Left lobe of liver (tissue), 2 donors: ENCODE data around the gene PHETA2. TPM values are rescaled to one million over a fixed set of nuclear protein-coding genes. Genes with fewer than 3 reads are reported as not detected.

Experiments
- ATAC-seq: fragments of 200-7000 bp; cut with Tn5 transposase; one replicate; pipeline ENCODE4 v1.9.1; 2020; ENCODE audit warnings: mild to moderate bottlenecking, moderate library complexity
- DNase-seq: peaks from one replicate; pipeline ENCODE4 v3.0.0-alpha.2; 2020; ENCODE audit warnings: low spot score
- total RNA-seq: library from RNA; stranded (reverse); gene quantifications from one replicate; pipeline ENCODE4 v1.2.1, GENCODE V29; 2021
- donor health status: DM: no; HTN: no; CAD: no; lungs with moderate emphysema.
- donor health status: DM: no; HTN: yes; CAD: no.

The PHETA2 gene, protein sequence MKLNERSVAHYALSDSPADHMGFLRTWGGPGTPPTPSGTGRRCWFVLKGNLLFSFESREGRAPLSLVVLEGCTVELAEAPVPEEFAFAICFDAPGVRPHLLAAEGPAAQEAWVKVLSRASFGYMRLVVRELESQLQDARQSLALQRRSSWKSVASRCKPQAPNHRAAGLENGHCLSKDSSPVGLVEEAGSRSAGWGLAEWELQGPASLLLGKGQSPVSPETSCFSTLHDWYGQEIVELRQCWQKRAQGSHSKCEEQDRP
- 1.2 TPM for total RNA-seq

DNA sequence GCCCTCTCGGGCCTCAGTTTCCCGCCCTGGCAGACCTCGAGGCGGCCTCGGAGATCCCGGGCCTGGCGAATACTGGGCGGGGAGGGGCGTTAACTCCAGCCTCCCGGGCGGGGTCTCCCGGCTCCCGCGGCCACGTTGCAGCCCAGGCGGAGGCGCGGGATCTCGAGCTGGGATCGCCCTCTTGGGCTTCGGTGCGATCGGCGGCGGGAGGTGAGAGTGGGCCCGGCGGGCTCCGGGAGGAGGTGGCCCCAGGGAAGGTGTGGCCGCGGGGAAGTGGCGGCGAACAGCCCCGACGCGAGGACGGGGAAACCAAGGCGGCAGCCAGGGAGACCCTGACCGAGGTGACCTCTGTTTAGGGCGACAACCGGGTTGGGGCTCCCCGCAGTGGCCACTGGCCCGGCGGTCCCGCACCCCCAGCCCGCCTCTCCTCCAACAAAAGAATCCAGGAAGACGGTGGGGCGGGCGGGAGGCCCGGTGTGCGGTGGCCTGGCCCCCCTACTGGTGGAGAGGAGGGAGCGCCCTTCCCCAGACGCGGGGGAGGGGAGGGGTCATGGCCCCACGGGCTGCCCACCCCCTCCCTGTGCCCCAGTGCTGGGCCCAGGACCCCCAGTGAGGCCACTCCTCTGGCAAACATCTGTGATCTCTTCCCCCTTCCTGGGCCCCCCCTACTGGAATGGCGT lies at the start of gene PHETA2:
PHETA2 (plus strand) TSS at position 117 of the 680 bp plus-strand sequence. CDS start 3,046 bp downstream, outside the sequence.
- ATAC-seq, result no peak
- DNase-seq, result no peak

DNA sequence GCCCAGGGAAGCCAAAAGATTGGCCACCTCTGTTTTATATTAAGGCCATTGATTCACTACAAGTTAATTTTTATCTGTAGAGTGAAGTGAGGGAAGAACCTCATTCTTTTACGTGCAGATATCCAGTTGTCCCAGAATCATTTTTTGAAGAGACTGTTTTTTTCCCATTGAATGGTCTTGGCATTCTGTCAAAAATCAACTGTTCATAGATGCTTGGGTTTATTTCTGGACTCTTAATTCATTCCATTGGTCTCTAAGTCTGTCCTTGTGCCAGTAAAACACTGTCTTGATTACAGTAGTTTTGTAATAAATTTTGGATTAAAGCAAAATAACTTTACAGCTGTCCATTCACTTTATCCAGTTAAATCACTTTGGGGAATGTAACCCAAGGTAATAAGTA lies 48.6 kb upstream of the PHETA2 start:
- DNase-seq (no peak), ATAC-seq (no peak)

DNA sequence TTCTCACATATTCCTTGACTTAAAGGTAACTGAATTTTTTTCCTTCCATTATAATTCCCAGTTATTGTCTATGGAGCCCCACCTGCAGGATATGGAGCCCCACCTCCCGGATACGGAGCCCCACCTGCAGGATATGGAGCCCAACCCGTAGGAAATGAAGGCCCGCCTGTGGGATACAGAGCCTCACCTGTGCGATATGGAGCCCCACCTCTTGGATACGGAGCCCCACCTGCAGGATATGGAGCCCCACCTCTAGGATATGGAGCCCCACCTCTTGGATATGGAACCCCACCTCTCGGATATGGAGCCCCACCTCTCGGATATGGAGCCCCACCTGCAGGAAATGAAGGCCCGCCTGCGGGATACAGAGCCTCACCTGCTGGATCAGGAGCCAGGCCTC lies 47.3 kb upstream of the PHETA2 start:
- ATAC-seq (no peak), DNase-seq (no peak)

DNA sequence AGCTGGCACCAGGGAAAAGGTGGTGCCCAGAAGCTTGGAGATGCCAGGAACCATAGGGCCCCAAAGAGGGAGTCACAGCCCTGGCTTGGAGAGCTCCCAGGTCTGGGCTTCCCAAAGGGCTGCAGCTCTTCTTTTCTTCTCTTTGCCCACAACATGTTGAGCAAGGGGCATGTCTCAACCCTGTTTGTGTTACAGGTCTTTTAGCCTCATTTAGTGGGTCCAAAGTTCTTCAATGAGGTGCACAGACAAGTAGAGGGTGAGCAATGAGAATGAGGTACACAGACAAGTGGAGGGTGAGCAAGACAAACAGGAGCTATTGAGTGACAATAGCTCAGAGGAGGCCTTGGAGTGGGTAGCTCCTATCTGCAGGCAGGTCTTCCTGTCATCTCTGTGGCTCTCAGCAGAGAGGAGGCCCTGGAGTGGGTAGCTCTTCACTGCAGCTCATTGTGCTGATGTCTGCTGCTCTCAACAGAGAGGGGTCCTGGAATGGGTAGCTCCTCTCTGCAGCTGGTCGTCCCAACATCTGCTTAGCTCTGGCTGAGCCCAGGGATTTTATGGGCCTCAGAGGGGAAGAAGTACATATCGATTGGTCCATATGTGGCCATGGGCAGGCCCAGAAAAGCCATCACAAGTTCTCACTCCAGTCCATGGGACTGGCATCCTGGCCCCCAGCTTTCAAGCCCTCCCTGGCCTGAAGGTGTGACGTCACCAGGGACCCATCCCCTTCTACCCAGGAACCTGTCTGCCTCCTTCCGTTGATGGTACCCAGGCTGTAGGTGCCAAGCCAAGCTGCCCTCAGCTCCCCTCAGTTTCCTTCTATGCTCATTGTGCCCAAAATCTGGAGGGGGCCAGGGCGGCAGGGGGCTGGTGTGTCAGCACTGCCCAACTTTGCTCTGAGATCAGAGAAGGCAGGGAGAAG lies 40.5 kb upstream of the PHETA2 start:
- ATAC-seq (peak; percentile 62), DNase-seq (no peak)

DNA sequence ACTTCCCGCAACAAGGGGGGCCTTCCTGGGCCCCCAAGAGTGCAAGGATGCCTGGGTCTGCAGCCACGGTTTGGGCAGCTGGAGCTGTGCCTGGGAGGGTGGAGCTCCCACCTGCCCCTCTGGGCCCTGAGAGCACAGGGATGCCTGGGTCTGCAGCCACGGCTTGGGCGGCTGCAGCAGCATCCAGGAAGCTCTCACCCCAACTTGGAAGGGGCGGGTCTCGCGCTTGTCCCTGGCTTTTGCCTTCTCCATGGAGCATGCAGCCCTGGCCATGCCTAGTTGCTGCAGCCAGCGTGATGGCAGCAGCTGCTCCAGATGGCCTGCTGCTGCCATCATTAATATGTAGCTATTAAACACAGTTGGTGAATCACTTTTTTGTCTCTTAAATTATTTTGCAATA lies 38.8 kb upstream of the PHETA2 start:
- no peak for ATAC-seq
- DNase-seq, result no peak

DNA sequence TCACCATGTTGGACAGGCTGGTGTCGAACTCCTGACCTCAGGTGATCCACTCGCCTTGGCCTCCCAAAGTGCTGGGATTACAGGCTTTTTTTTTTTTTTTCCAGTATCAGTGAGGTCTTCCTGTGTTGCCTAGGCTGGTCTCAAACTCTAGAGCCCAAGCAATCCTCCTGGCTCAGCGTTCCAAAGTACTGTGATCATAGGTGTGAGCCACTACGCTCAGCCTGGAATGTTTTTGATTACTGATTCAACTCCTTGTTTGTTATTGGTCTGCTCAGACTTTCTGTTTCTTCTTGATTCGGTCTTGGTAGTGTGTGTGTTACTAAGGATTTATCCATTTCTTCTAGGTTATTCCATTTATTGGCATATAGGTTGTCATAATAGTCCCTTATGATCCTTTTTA lies 34.8 kb upstream of the PHETA2 start:
- no peak for DNase-seq

DNA sequence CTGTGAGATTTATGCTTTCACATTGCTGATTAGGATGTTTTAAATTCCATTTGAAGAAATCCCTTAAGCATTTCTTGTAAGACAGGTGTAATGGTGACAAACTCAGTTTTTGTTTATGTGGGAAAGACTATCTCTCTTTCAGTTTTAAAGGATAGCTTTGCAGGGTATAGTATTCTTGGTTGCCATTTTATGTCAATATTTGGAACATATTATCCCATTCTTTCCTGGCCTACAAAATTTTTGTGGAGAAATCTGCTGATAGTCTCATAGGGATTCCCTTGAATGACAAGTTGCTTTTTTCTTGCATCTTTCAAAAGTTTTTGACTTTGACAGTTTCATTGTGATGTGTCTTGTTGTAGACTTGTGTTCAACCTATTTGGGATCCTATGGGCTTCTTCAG lies 32.3 kb upstream of the PHETA2 start:
- DNase-seq (no peak), ATAC-seq (no peak)

More for the DNA sequence above, 34.8 kb upstream of the PHETA2 start:
- no peak for ATAC-seq

DNA sequence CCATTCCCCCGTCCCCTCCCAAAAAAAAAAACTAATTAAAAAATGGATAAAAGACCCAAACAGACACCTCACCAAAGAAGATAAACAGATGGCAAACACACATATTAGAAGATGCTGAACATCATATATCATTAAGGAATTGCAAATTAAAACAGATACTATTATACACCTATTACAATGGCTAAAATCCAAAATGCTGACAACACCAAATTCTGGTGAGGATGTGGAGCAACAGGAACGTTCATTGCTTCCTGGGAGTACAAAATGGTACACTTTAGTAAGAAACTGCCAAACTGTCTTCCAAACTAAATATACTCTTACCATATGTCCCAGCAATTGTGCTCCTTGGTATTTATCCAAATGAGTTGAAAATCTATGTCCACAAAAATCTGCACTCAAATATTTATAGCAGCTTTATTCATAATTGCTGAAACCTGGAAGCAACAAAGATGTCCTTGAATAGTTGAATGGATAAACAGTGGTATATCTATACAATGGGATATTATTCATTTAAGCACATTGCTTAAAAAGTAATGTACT lies 23.3 kb upstream of the PHETA2 start:
- ATAC-seq (no peak), DNase-seq (no peak)

DNA sequence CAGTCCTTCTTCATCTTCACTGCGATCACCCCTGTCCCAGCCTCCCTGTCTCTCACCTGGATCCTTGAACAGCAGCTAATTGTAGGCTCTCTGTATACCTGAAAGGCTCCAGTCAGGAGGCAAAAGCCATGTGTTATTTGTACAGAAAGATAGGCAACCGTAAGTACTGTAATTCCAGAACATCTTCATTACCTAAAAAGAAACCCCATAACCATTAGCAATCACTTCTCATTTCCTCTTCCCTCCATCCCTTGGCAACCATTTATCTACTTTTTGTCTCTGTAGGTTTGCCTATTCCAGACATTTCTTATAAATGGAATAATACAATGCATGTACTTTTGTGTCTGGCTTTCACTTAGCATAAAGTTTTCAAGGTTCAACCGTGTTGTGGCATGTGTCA lies 21.3 kb upstream of the PHETA2 start:
- DNase-seq, result no peak
- no peak for ATAC-seq

DNA sequence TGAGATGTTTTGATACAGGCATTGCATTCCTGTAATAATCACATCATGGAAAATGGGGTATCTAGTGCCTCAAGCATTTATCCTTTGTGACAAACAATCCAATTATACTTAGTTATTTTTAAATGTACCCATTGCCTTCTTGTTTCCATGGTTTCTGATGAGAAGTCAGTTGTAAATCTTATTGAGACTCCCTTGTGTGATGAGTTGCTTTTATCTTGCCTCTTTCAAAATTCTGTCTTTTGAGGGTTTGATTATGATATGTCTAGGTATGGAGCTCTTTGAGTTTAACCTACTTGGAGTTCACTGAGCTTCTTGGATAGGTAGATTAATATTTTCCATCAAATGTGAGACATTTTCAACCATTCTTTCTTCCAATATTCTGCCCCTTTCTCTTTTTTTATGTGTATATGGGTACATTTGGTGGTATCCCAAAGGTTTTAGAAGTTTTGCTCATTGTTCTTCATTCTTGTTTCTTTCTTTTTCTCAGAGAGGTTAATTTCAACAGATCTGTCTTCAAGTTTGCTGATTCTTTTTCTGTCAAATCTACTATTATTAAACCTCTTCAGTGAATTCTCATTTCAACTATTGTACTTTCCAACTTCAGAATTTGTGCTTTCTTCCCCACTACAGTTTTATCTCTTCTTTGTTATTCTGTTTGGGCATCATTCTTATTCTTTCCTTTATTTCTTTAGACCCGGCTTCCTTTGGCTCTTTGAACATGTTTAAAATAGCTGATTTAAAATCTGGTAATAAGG lies 17.1 kb upstream of the PHETA2 start:
- no peak for DNase-seq
- ATAC-seq, result no peak

DNA sequence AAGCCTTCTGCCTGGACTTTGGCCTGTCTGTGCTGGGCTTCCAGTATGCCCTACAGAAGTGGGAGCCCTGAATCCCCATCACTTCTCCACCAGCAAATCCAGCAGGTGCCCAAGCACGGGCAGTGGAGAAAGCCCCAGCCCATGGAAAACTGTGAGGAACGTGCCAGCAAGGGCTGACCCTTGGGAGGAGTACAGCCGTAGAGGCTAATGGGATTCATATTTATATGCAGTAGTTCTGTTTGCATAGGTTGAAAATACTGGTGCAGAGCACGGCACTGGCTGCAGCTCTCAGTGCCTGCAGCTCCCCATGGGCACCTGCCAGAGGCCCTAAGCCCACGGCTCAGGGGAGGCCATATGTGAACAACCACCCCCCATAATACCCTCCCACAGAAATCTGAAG lies 13.6 kb upstream of the PHETA2 start:
- DNase-seq (no peak), ATAC-seq (no peak)

DNA sequence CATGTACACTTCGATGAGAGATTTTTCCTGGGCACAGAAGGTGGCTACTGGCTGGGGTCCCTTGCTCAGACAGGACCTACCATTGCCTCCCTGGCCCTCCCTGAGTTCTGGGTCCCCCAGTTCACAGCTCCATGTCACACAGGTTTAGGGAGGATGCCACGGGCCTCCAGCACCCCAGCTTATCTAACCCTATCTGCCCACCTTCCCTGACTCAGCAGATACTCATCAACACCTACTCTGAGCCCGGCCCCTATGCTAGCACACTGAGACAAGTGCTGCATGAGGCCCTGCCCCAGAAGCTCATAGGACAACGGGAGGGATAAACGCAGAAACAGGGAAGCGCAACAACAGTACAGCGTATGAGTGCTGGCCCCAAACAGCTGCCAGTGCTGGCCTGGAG lies 13.0 kb upstream of the PHETA2 start:
- ATAC-seq, result no peak
- no peak for DNase-seq

DNA sequence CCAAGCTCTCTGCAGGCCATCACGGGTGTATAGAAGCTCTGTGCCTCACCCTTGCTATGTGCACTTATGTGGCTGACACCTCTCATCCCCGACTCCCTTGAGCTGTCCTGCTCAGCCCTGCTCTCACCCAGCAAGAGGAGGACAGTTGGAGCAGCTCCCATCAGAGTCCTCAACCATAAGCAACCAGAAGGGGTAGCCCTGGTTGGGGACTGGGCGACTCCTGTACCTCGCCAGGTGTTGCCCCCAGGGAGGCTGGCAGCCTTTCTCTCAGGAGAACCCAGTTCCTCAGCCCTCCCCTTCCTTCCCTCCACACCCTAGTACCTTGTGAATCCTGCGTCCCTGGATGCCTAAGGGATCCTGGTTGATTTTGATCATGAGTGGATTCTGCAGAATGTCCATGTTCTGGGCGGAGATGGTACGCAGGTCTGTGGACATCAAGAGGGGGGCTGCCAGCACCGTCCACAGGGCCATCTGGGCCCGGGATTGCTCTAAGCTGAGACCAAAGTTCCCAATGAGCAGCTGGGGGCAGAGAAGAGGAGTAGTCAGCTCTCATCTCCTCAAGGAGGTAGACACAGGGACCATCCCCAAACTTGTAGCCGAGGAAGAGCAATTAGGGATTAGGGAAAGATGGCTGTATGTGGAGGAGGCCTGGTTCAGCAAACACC lies 11.4 kb upstream of the PHETA2 start:
- ATAC-seq (no peak), DNase-seq (no peak)

DNA sequence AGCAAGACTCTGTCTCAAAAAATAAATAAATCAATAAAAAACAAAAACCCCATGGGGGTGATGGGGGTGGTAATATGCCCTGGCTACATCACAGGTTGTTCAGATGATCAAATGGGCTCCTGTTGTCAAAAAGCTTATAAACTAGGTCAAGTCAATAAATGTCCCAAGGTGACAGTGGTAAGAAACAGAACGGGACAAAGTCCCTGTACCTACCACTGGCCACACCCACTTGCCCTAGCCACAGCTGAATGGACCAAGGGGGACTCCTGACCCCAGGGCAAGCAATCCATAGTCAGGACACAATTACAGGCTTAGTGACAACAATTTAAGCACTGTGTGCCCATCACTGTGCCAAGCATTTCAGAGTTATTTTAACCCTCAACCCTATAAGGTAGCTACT lies 9.4 kb upstream of the PHETA2 start:
- peak; percentile 87 for DNase-seq
- ATAC-seq, result peak; percentile 88

DNA sequence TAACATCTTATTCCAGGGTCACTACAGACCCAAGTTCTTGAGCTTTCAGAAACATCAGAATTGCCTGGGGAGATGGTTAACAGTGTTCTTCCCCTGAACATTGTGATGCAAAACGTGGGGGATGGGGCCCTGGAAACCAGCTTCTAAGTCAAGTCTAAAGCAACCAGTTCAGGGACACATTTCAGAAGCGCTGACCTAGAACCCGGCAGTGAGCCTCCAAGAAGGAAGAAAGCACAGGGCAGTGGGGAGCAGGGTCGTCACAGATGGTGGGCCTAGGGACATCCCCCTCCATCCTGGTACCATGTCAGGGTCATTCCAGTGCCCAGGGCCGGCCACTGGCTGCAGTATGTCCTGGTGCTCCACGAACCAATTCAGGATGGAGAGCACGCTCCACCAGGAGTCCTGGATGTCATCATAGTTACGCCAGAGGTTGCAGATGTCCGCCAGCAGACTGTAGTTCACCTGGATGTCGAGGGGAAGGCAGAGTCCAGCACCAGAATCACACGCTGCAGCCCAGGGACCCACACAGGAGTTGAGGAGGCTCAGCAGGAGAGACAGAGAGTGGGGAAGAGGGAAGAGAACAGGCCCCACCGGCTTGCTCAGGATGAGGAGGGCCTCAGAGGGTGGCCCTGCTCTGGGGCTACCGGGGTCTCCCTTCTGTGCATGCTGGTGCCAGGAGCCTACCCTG lies 8.5 kb upstream of the PHETA2 start:
- peak; percentile 29 for ATAC-seq
- DNase-seq, result no peak

DNA sequence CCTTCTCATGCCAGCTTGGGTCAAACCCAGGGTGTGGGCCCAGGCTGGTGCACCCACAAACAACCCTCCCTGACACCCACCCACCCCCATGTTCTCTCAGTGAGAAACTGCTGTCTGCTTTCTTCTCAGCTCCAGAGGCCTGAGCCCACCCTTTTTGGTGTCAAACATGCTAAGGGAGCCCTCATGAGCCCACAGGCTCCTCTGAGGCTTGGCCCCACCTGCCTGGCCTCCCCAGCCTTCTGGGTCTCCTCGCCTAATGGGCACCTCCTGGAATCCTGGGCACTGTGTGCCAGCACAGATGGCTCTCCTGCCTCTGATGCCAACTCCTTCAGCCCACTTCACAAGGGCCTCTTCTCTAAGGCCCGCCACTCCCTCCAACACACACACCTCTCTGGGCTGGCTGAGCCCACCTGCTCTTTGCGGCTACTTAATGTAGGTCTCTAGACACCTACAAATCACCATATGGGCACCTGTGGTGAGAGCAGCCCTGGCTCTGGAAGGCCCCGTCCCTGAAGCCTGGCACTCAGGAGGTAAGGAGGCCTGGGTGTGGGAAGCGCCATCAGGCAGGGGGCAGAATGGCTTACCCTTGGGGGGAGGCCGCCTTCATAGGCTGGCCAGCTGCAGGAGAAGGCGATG lies 7.8 kb upstream of the PHETA2 start:
- DNase-seq (no peak), ATAC-seq (no peak)

DNA sequence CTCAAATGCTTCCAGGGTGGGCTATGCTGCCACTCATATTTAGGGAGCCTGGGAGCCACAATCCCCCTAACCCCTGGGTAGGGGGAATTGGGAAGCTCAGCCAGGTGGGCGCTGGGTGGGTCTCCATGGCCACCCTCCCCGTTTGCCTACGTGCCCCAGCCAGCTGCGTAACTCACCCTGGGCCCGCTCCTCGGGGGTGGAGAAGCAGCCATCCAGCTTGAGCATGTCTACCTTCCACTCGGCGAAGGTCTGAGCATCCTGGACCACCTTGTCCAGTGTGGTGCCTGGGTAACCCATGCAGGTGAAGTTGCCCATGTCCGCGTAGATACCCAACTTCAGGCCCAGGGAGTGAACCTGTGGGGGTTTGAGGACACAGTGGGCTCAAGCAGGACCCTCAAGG lies 7.1 kb upstream of the PHETA2 start:
- no peak for ATAC-seq
- DNase-seq, result no peak

DNA sequence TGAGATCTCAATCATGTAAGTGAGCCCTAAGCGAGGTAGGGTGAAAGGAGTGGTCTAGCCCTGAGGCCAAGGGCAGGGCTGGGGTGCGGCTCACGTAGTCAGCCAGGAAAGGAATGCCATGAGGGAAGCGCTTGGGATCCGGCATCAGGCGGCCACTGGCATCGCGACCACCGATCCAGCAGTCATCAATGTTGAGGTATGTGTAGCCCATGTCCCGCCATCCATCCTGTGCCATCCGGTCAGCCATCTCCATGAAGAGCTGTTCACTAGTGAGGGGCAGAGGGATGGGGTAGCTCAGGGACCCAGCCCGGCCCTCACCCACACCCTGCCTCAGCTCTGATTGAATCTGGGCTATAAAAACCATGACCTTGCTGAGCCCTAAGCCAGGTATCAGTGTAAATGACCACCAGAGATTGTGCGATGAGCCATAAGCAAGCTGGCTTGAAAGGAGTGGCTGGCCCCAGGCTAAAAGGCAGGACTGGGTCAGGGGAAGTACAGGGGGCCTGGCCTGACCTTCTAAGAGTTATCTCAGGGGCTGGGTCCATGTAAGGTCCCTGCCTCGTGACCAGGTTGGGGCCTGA lies 6.3 kb upstream of the PHETA2 start:
- no peak for DNase-seq
- no peak for ATAC-seq

DNA sequence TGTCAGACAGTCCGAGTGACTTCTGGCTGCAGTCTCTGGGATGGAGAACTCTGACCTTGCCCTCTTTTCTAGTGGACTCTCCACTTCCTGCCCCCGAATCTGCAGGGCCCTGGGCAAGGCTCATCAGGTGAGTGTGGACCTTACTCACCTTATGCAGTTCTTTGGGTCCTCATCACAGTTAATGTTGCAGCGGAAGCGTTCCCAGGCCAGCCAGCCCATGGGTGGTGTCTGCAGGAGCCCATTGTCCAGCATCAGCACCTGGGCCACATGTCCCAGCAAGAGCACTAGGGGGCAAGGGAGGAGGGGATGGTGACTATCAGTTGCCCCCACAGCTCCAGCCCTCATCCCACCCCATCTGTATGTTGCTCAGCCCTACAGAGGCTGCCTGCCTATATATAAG lies 5.8 kb upstream of the PHETA2 start:
- DNase-seq (no peak), ATAC-seq (no peak)
